ENCODE measurements around the gene OTULIN.

DNA sequence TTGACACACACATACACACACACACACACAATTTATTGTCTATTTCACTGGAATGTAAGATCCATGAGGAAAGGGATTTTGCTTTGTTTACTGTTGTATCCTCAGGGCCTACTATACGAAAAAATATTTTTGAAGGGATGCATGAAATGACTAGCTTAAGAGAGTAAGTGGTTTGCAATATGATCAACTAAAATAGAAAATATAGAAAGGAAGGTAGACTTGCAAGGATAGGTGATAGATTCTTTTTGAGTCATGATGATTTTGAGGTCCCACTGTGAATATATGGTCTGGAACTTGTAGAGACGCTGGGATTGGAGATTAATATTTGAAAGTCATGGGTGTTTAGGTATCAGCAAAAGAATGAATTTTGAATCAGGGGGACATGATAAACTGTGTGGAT, 28.9 kb upstream of the OTULIN start:
- TF ChIP-seq, protein P1, sequence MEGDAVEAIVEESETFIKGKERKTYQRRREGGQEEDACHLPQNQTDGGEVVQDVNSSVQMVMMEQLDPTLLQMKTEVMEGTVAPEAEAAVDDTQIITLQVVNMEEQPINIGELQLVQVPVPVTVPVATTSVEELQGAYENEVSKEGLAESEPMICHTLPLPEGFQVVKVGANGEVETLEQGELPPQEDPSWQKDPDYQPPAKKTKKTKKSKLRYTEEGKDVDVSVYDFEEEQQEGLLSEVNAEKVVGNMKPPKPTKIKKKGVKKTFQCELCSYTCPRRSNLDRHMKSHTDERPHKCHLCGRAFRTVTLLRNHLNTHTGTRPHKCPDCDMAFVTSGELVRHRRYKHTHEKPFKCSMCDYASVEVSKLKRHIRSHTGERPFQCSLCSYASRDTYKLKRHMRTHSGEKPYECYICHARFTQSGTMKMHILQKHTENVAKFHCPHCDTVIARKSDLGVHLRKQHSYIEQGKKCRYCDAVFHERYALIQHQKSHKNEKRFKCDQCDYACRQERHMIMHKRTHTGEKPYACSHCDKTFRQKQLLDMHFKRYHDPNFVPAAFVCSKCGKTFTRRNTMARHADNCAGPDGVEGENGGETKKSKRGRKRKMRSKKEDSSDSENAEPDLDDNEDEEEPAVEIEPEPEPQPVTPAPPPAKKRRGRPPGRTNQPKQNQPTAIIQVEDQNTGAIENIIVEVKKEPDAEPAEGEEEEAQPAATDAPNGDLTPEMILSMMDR (conservative IDR thresholded peaks at IDR 0.05; ENCODE audit: low read depth in 2 of 2), result no peak
- TF ChIP-seq, protein P2, sequence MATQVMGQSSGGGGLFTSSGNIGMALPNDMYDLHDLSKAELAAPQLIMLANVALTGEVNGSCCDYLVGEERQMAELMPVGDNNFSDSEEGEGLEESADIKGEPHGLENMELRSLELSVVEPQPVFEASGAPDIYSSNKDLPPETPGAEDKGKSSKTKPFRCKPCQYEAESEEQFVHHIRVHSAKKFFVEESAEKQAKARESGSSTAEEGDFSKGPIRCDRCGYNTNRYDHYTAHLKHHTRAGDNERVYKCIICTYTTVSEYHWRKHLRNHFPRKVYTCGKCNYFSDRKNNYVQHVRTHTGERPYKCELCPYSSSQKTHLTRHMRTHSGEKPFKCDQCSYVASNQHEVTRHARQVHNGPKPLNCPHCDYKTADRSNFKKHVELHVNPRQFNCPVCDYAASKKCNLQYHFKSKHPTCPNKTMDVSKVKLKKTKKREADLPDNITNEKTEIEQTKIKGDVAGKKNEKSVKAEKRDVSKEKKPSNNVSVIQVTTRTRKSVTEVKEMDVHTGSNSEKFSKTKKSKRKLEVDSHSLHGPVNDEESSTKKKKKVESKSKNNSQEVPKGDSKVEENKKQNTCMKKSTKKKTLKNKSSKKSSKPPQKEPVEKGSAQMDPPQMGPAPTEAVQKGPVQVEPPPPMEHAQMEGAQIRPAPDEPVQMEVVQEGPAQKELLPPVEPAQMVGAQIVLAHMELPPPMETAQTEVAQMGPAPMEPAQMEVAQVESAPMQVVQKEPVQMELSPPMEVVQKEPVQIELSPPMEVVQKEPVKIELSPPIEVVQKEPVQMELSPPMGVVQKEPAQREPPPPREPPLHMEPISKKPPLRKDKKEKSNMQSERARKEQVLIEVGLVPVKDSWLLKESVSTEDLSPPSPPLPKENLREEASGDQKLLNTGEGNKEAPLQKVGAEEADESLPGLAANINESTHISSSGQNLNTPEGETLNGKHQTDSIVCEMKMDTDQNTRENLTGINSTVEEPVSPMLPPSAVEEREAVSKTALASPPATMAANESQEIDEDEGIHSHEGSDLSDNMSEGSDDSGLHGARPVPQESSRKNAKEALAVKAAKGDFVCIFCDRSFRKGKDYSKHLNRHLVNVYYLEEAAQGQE (IDR thresholded peaks at IDR 0.05; ENCODE audit: unreplicated experiment), result no peak
- TF ChIP-seq NANOG (IDR thresholded peaks at IDR 0.05; ENCODE audit: borderline replicate concordance), result no peak

Data from GM23338 (cell line).